ENCODE measurements around the gene COG7.

The COG7 gene

DNA sequence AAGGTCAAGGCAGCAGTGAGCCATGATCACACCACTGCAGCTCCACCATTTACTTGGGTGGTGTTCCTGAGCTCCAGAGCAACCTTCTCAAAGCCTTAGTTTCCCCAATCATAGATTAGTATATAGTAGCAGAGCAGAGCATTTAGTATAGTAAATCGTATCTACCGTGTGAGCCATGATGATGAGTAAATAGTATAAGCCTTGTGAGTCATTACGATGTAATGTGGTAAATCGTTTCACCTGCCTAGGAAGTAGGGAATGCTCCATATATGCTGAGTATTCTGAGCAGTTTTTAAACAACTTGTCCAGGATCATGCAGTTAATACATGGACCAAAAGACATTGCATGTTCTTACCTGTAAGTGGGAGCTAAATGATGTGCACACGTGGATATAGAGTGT, 84.5 kb downstream of the COG7 start:
- TF ChIP-seq, protein P1, sequence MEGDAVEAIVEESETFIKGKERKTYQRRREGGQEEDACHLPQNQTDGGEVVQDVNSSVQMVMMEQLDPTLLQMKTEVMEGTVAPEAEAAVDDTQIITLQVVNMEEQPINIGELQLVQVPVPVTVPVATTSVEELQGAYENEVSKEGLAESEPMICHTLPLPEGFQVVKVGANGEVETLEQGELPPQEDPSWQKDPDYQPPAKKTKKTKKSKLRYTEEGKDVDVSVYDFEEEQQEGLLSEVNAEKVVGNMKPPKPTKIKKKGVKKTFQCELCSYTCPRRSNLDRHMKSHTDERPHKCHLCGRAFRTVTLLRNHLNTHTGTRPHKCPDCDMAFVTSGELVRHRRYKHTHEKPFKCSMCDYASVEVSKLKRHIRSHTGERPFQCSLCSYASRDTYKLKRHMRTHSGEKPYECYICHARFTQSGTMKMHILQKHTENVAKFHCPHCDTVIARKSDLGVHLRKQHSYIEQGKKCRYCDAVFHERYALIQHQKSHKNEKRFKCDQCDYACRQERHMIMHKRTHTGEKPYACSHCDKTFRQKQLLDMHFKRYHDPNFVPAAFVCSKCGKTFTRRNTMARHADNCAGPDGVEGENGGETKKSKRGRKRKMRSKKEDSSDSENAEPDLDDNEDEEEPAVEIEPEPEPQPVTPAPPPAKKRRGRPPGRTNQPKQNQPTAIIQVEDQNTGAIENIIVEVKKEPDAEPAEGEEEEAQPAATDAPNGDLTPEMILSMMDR (IDR thresholded peaks at IDR 0.05): no peak

DNA sequence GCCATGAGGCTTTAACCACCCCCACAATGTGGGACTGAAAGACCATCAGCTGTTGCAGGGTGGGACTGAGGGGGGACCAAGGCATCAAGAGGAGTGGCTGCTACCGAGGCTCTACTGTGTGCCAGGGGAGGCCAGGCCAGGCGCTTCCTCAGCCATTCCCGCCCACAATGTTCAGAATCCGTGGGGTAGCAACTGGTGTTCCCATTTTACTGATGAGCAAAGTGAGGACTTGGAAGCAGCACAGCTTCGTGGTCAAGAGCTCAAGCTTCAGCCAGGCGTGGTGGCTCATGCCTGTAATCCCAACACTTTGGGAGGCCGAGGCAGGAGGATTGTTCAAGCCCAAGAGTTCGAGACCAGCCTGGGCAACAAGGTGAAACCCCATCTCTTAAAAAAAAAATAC, 85.0 kb downstream of the COG7 start:
- TF ChIP-seq, protein P1 (IDR thresholded peaks at IDR 0.05): no peak

DNA sequence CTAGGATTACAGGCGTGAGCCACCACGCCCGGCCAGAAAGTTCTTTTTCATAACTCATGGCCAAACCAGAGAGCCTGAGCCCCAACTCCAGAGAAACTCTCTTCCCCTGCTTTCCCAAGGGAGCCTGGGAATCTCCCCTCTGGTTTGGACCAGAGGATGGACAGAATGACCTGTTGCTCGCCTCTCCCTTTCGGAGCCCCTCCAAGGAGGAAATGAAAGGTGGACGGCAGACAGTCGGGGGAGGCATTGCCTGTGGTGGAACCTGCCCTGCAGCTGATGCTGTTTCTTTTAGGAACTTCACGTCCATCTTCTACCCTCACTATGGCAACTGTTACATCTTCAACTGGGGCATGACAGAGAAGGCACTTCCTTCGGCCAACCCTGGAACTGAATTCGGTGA, 85.4 kb downstream of the COG7 start:
- TF ChIP-seq, protein P1 (IDR thresholded peaks at IDR 0.05): no peak

DNA sequence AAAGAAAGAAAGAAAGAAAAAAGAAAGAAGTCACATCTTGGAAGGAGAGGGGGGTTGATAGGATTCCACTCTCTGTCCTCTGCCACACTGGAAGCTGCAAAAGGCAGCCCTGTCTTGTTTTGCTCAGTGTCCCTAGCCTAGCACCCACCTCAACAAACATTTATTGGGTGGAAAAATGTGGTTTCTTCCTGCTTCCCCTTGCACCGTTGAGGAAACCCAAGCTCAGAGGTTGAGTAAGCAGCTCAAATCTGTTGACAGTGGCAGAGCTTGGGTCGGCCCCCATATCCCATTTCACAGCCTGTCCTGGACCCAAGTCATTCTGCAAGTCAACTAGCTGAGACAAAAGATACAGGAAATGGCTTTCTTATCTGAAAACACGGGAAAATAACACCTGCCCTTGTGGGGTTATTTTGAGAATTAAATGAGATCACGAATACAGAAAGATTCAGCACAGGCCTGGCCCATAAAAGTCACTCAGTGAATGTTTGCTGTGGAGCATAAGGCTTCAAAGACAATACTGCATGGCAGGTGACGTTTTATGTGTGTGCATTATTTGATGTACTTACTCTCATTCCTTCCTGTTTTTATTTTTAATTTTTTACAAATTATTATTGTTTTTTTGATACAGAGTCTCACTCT, 87.3 kb downstream of the COG7 start:
- TF ChIP-seq, protein P1 (IDR thresholded peaks at IDR 0.05): no peak

DNA sequence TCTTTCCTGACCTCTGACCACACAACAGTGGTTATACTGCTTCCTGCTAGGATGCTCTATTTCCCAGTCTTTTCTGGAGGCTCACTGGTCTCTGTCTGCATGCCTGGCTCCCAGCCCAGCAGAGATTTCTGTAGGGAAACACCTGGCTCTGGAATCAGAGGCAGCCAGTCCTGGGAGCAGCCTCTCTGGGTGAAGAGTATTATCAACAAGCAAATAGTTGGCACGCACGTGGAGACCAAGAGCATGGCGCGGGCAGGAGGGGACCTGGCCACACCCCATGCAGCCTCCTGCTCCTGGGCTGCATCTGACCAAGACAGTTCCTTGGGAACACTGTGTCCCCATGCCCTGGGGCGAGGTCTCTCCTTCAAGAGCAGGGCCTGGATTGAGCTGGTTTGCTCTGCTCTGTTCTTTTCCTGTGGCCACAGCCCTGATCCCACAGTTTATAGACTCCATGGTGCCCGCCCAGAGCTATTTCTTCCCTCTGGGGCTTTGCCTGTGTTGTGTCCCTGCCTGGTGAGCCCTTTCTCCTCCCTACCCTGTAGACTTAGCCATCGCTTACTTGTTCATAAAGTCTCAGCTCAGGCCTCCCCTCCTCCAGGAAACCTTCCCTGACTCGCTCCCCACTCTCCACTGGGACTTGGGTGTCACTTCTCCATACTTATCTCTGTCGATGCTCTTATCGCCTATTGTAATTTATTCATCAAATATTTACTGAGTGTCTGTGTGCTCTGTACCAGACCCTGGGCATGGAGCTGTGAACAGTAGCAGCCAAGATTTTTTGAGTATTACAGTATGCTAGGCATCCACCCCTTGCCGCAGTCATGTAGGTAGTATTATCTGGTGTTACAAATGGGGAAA, 90.3 kb downstream of the COG7 start:
- TF ChIP-seq, protein P1 (IDR thresholded peaks at IDR 0.05): no peak

GRCh38 chr16:23359092-23359760, 93.8 kb downstream of the COG7 start:
- TF ChIP-seq, protein P1 (IDR thresholded peaks at IDR 0.05): no peak

DNA sequence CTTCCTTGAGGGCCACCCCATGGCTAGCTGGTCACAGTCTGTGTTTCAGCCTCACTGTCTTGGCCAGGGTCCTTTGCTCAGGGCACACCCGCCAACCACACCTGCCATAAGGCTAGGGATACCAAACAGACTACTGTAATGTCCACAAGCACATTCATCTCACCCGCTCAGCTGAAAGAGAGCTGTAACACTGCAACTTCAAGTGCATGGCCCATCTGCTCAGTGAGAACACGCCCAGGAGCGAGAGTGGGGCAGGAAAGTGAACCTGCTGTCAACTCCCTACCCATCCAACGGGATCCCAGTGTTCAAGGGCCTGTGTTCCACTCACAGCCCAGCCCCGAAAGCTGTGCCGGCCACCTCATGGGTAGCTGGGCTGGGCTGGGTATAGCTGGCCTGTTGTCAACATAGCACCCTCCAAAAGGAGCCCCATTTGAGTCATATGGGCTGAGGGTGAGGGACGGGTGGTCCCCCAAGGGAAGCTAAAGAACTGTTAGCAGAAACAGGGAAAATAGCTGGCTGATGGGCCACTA, 95.2 kb downstream of the COG7 start:
- TF ChIP-seq, protein P1 (IDR thresholded peaks at IDR 0.05): no peak
